GM10266 (cell line): Measurements from ENCODE around the gene DEPP1.

Experiments used
- DNase-seq: peaks from one replicate; pipeline ENCODE4 v3.0.0; 2012; ENCODE audit errors: extremely low spot score
- CTCF ChIP-seq: IDR thresholded peaks from 2 replicates; pipeline ENCODE4 v1.5.1; 2012; ENCODE audit warnings: mild to moderate bottlenecking, low read depth; ENCODE audit not compliant: control insufficient read depth, insufficient read depth; ENCODE audit errors: missing control alignments

DEPP1 gene

GRCh38 chr10:44965104-44965503, 13.5 kb downstream of the DEPP1 start:
- DNase-seq, result no peak
- no peak for TF ChIP-seq CTCF

- DNase-seq, result no peak
Observed at GRCh38 chr10:44963772-44964633, 14.6 kb downstream of the DEPP1 start.

GRCh38 chr10:44962870-44963738, 15.5 kb downstream of the DEPP1 start:
- DNase-seq, result no peak

More at GRCh38 chr10:44963772-44964633, 14.6 kb downstream of the DEPP1 start:
- TF ChIP-seq CTCF, result no peak

GRCh38 chr10:44961931-44962750, 16.5 kb downstream of the DEPP1 start:
- no peak for DNase-seq
- TF ChIP-seq CTCF, result no peak

More at GRCh38 chr10:44962870-44963738, 15.5 kb downstream of the DEPP1 start:
- peak; percentile 30 for TF ChIP-seq CTCF

- no peak for TF ChIP-seq CTCF
- DNase-seq, result no peak
Observed at GRCh38 chr10:44961230-44961571, 17.4 kb downstream of the DEPP1 start.

GRCh38 chr10:44960482-44961229, 18.0 kb downstream of the DEPP1 start:
- no peak for DNase-seq
- no peak for TF ChIP-seq CTCF
